Measurements from ENCODE around the gene GPRC5C. TPM values are rescaled to one million over a fixed set of nuclear protein-coding genes. Genes with fewer than 3 reads are reported as not detected.

The GPRC5C gene
- total and polyA plus RNA-seq, 7 donors, result 6.1 to 78.1 (median 16.9) TPM

GRCh38 chr17:74426551-74427047 lies 5.3 kb upstream of the GPRC5C start:
- intact Hi-C loops (cut with DNase I), result no loop called here
- Histone ChIP-seq H3K9me3 (no peaks in the 10 kb centered on the region), H3K4me1 (peaks cover 0 to 18% (median 11%) of the 10 kb centered on the region in 4 donors), H3K36me3 (no peaks in the 10 kb centered on the region), H3K27ac (no peak overlapping the region), H3K27me3 (peaks cover 0 to 11% (median 0%) of the 10 kb centered on the region in 3 donors), H3K4me3 (no peak overlapping the region)
- TF ChIP-seq EP300 (IDR thresholded peaks at IDR 0.05) (no peak), CTCF (IDR thresholded peaks at IDR 0.05) (no peak), POLR2A (IDR thresholded peaks at IDR 0.05) (no peak), POLR2AphosphoS5 (IDR thresholded peaks at IDR 0.05) (no peak)
- DNase-seq, result no peak
- WGBS, 2 donors, result 78 to 85% methylated on average over 9 of the region's 9 CpGs

GRCh38 chr17:74427048-74427762 lies 4.7 kb upstream of the GPRC5C start:
- WGBS, 2 donors, result 20 to 67% methylated on average over 10 of the region's 10 CpGs
- Histone ChIP-seq H3K27me3 (peaks cover 0 to 17% (median 0%) of the 10 kb centered on the region in 3 donors), H3K4me1 (peaks cover 0 to 24% (median 14%) of the 10 kb centered on the region in 4 donors), H3K4me3 (no peak overlapping the region), H3K36me3 (no peaks in the 10 kb centered on the region), H3K27ac (no peak overlapping the region), H3K9me3 (no peaks in the 10 kb centered on the region)
- TF ChIP-seq POLR2A (IDR thresholded peaks at IDR 0.05) (no peak), EP300 (IDR thresholded peaks at IDR 0.05) (no peak), POLR2AphosphoS5 (IDR thresholded peaks at IDR 0.05) (no peak), CTCF (IDR thresholded peaks at IDR 0.05) (no peak)
- no peak for DNase-seq
- intact Hi-C loops (cut with DNase I), result no loop called here

- WGBS, 2 donors, result 23 to 67% methylated on average over 6 of the region's 6 CpGs
- TF ChIP-seq POLR2A (IDR thresholded peaks at IDR 0.05), result no peak
- TF ChIP-seq EP300 (IDR thresholded peaks at IDR 0.05), result no peak
- no peak for TF ChIP-seq CTCF (IDR thresholded peaks at IDR 0.05)
- no peak for TF ChIP-seq POLR2AphosphoS5 (IDR thresholded peaks at IDR 0.05)
- Histone ChIP-seq H3K4me3 (no peak overlapping the region), H3K27ac (peak overlapping the region in 1 of 4 donors; percentile 22), H3K27me3 (peaks cover 0 to 22% (median 0%) of the 10 kb centered on the region in 3 donors), H3K9me3 (no peaks in the 10 kb centered on the region), H3K36me3 (no peaks in the 10 kb centered on the region), H3K4me1 (peaks cover 0 to 29% (median 20%) of the 10 kb centered on the region in 4 donors)
- DNase-seq, result no peak
- intact Hi-C loops (cut with DNase I), result no loop called here
Observed at GRCh38 chr17:74427763-74428153, 4.1 kb upstream of the GPRC5C start.

GRCh38 chr17:74429604-74430384 lies 2.1 kb upstream of the GPRC5C start:
- TF ChIP-seq EP300 (IDR thresholded peaks at IDR 0.05) (no peak), CTCF (IDR thresholded peaks at IDR 0.05) (no peak), POLR2A (IDR thresholded peaks at IDR 0.05) (no peak), POLR2AphosphoS5 (IDR thresholded peaks at IDR 0.05) (no peak)
- Histone ChIP-seq H3K9me3 (no peaks in the 10 kb centered on the region), H3K27ac (peak overlapping the region; percentile 79 to 87 (median 82)), H3K4me1 (peaks cover 0 to 34% (median 23%) of the 10 kb centered on the region in 4 donors), H3K36me3 (no peaks in the 10 kb centered on the region), H3K27me3 (peaks cover 0 to 12% (median 0%) of the 10 kb centered on the region in 3 donors), H3K4me3 (peak overlapping the region; percentile 46 to 74 (median 58))
- no peak for DNase-seq
- 60 to 75% methylated on average over 19 of the region's 19 CpGs for WGBS, 2 donors
- intact Hi-C loops (cut with DNase I), result loop anchor here (2.0 kb wide), 1 partner anchor 49 kb away; no protein-coding TSS in a partner anchor
